A549 (cell line): Measurements from ENCODE around the gene CHCHD5.

Experiments used
- CEBPB ChIP-seq, 2 experiments: fragments of >200 bp in 1 of 2; sonication (Bioruptor Twin) in 1 of 2; formaldehyde crosslinking in 1 of 2; IDR thresholded peaks; 2 replicates each; pipeline ENCODE4 v1.6.1; 2012 to 2016
- EP300 ChIP-seq, 2 experiments: fragments of >200 bp; sonication (Bioruptor Twin); formaldehyde crosslinking; IDR thresholded peaks; 2 replicates in 1 of 2; 3 replicates in 1 of 2; pipeline ENCODE4 v1.6.1; 2016 to 2017
- KDM5A ChIP-seq: fragments of 200-600 bp; sonication (generic); IDR thresholded peaks from 2 replicates; pipeline ENCODE4 v1.6.1; 2016; ENCODE audit warnings: antibody characterized with exemption, mild to moderate bottlenecking
- MAX ChIP-seq: IDR thresholded peaks from 2 replicates; pipeline ENCODE4 v1.6.1; 2012
- POLR2A ChIP-seq: IDR thresholded peaks from 2 replicates; pipeline ENCODE4 v1.6.1; 2012; ENCODE audit warnings: mild to moderate bottlenecking, low read length
- RAD21 ChIP-seq, 2 experiments: fragments of >200 bp in 1 of 2; sonication (Bioruptor Twin) in 1 of 2; formaldehyde crosslinking in 1 of 2; IDR thresholded peaks in 1 of 2; conservative IDR thresholded peaks in 1 of 2; 2 replicates in 1 of 2; 3 replicates in 1 of 2; pipeline ENCODE4 v1.6.1; 2012 to 2018; ENCODE audit warnings: inconsistent platforms in 1 of 2
- SMC3 ChIP-seq: fragments of >200 bp; sonication (Bioruptor Twin); formaldehyde crosslinking; IDR thresholded peaks from 3 replicates; pipeline ENCODE4 v1.6.1; 2018; ENCODE audit warnings: inconsistent platforms
- SREBF2 ChIP-seq: fragments of 450-650 bp; IDR thresholded peaks from 2 replicates; pipeline ENCODE4 v1.6.1; 2014; ENCODE audit warnings: mild to moderate bottlenecking, moderate library complexity
- ZC3H11A ChIP-seq: fragments of 450-650 bp; IDR thresholded peaks from 2 replicates; pipeline ENCODE4 v1.6.1; 2014; ENCODE audit warnings: antibody characterized with exemption, mild to moderate bottlenecking
- TF ChIP-seq, protein P1 (sequence below): fragments of >200 bp; sonication (Bioruptor Twin); formaldehyde crosslinking; IDR thresholded peaks from 3 replicates; pipeline ENCODE4 v1.5.1; 2016
- TF ChIP-seq, protein P2 (sequence below): IDR thresholded peaks from 2 replicates; pipeline ENCODE4 v1.6.1; 2012
- TF ChIP-seq, protein P3 (sequence below): fragments of 200-600 bp; sonication (generic); IDR thresholded peaks from 2 replicates; pipeline ENCODE4 v1.6.1; 2016; ENCODE audit warnings: antibody characterized with exemption, mild to moderate bottlenecking, moderate library complexity

DNA sequence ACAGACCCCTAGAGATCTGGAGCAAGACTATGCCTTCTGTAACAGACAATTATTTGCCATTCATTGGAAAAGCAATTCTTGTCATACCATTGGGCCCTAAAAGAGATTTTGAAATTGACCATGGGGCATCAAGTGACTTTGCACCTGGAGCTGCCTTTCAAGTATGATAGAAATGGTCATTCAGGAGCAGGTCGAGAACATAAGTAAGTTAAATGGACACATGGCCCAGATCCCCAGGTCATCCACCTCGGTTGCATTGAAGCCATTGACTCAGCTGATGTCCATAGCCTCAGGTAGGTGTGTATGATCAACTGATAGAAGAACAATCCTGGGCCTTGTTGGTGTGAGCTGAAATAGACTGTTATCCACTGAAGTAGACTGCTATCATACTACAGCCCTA lies 19.3 kb downstream of the CHCHD5 start:
- TF ChIP-seq, protein P1, sequence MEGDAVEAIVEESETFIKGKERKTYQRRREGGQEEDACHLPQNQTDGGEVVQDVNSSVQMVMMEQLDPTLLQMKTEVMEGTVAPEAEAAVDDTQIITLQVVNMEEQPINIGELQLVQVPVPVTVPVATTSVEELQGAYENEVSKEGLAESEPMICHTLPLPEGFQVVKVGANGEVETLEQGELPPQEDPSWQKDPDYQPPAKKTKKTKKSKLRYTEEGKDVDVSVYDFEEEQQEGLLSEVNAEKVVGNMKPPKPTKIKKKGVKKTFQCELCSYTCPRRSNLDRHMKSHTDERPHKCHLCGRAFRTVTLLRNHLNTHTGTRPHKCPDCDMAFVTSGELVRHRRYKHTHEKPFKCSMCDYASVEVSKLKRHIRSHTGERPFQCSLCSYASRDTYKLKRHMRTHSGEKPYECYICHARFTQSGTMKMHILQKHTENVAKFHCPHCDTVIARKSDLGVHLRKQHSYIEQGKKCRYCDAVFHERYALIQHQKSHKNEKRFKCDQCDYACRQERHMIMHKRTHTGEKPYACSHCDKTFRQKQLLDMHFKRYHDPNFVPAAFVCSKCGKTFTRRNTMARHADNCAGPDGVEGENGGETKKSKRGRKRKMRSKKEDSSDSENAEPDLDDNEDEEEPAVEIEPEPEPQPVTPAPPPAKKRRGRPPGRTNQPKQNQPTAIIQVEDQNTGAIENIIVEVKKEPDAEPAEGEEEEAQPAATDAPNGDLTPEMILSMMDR: no peak
- TF ChIP-seq SMC3: no peak
- no peak for TF ChIP-seq SREBF2
- TF ChIP-seq, protein P2, sequence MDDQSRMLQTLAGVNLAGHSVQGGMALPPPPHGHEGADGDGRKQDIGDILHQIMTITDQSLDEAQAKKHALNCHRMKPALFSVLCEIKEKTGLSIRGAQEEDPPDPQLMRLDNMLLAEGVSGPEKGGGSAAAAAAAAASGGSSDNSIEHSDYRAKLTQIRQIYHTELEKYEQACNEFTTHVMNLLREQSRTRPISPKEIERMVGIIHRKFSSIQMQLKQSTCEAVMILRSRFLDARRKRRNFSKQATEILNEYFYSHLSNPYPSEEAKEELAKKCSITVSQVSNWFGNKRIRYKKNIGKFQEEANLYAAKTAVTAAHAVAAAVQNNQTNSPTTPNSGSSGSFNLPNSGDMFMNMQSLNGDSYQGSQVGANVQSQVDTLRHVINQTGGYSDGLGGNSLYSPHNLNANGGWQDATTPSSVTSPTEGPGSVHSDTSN: no peak
- no peak for TF ChIP-seq RAD21 (conservative IDR thresholded peaks at IDR 0.05 in 1 of 2, IDR thresholded peaks at IDR 0.05 in 1 of 2)
- no peak for TF ChIP-seq CEBPB (IDR thresholded peaks at IDR 0.05)
- no peak for TF ChIP-seq POLR2A
- TF ChIP-seq ZC3H11A: no peak
- TF ChIP-seq KDM5A: no peak
- no peak for TF ChIP-seq MAX
- TF ChIP-seq EP300 (IDR thresholded peaks at IDR 0.05): no peak
- TF ChIP-seq, protein P3, sequence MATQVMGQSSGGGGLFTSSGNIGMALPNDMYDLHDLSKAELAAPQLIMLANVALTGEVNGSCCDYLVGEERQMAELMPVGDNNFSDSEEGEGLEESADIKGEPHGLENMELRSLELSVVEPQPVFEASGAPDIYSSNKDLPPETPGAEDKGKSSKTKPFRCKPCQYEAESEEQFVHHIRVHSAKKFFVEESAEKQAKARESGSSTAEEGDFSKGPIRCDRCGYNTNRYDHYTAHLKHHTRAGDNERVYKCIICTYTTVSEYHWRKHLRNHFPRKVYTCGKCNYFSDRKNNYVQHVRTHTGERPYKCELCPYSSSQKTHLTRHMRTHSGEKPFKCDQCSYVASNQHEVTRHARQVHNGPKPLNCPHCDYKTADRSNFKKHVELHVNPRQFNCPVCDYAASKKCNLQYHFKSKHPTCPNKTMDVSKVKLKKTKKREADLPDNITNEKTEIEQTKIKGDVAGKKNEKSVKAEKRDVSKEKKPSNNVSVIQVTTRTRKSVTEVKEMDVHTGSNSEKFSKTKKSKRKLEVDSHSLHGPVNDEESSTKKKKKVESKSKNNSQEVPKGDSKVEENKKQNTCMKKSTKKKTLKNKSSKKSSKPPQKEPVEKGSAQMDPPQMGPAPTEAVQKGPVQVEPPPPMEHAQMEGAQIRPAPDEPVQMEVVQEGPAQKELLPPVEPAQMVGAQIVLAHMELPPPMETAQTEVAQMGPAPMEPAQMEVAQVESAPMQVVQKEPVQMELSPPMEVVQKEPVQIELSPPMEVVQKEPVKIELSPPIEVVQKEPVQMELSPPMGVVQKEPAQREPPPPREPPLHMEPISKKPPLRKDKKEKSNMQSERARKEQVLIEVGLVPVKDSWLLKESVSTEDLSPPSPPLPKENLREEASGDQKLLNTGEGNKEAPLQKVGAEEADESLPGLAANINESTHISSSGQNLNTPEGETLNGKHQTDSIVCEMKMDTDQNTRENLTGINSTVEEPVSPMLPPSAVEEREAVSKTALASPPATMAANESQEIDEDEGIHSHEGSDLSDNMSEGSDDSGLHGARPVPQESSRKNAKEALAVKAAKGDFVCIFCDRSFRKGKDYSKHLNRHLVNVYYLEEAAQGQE: no peak
